MM.1S (cell line): ENCODE results near the gene HOXA6.

Experiments
- CTCF ChIP-seq: fragments of 300-600 bp; sonication (generic); IDR thresholded peaks from 2 replicates; pipeline ENCODE4 v1.5.1; 2016; ENCODE audit warnings: antibody characterized with exemption, low read length, mixed read lengths
- EZH2phosphoT487 ChIP-seq: fragments of 300-600 bp; sonication (generic); IDR thresholded peaks from 2 replicates; pipeline ENCODE4 v1.6.1; 2018; ENCODE audit warnings: antibody characterized with exemption, low read length

DNA sequence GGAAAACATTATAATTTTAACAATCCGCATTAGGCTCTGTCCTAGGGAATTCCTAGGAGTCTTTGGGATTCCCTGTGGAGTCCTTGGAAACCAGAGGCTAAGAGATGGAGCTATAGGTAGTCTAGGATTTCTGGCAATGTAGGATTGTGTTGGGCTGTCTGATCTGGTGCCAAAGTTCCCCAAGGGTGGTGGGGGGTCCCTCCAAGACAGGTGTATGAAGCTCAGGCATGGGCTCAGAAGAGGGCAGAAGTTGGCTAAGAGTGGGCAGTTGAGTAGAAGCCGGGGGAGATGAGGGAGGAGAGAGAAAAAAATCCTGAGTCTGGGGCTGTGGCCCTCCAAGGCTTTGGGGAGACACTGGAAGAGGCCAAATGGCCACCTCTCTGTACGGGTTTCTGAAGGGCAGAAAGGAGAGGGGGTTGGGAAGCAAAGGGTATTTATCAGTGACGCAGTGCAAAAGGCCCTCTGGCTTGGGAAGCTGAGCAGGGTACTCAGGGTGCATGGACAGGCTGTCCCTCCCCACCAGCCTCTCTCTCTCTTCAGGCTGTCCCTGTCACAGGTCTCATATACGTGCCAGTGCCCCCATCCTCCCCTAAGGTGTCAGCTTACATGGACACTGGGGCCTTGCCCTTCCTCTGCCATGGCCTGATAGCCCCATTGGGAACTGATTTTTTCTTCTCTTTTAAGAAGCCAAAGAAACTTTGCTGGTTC lies 929 bp downstream of the HOXA6 start:
- TF ChIP-seq EZH2phosphoT487 (no peak), CTCF (no peak)
